ENCODE measurements around the gene FANCD2.
"Not testable (repeated sequence)": the region's sequence is repeated elsewhere in the genome, so short reads cannot be mapped to it uniquely, and the experiment has no call there.

FANCD2 gene

GRCh38 chr3:10055097-10055496, 28.9 kb downstream of the FANCD2 start (continued):
- TF ChIP-seq ZNF654 (tag by site-specific recombination; IDR thresholded peaks at IDR 0.05; ENCODE audit: low read depth): no peak

DNA sequence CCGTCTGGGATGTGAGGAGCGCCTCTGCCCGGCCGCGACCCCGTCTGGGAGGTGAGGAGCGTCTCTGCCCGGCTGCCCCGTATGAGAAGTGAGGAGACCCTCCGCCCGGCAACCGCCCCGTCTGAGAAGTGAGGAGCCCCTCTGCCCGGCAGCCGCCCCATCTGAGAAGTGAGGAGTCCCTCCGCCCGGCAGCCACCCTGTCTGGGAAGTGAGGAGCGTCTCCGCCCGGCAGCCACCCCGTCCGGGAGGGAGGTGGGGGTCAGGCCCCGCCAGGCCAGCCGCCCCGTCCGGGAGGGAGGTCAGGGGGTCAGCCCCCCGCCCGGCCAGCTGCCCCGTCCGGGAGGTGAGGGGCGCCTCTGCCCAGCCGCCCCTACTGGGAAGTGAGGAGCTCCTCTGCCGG, 43.8 kb downstream of the FANCD2 start:
- H3K4me3 ChIP-seq (ENCODE audit: low read depth, low read length); H3K4me1 ChIP-seq (ENCODE audit: control insufficient read depth, insufficient read depth, low read length); POLR2A ChIA-PET; H3K9me3 ChIP-seq (ENCODE audit: control insufficient read depth, insufficient read depth, low read depth, low read length); H3K27ac ChIP-seq (ENCODE audit: extremely low read depth, low read depth, low read length); CTCF ChIA-PET: not testable (repeated sequence)
- peaks cover 24 to 65% of the 10 kb centered on the region in 2 experiments for H3K36me3 ChIP-seq (ENCODE audit: control insufficient read depth in 2 of 2, insufficient read depth in 1 of 2, low read length in 2 of 2)

DNA sequence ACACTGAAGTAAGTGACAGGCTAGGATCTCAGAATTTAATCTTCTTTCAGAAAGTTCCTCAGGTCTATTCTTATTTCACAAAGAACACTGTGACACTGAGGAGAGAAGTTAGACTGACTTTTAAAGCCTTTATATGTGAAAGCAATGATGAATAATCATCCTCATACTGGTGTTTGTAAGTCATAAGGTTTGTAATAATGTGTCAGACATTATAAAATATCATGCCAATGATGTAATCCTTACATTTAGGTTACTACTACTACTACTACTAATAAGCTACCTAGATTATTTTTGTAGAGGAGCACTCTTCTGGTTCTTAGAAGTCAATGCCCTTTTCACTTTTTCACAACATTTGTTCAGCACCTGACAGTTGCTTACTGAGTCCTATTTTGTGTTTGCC, 48.4 kb downstream of the FANCD2 start:
- H3K27ac ChIP-seq (ENCODE audit: extremely low read depth, low read depth, low read length): no peak overlapping the region
- POLR2A ChIA-PET: no interaction called here
- TF ChIP-seq, protein P1, sequence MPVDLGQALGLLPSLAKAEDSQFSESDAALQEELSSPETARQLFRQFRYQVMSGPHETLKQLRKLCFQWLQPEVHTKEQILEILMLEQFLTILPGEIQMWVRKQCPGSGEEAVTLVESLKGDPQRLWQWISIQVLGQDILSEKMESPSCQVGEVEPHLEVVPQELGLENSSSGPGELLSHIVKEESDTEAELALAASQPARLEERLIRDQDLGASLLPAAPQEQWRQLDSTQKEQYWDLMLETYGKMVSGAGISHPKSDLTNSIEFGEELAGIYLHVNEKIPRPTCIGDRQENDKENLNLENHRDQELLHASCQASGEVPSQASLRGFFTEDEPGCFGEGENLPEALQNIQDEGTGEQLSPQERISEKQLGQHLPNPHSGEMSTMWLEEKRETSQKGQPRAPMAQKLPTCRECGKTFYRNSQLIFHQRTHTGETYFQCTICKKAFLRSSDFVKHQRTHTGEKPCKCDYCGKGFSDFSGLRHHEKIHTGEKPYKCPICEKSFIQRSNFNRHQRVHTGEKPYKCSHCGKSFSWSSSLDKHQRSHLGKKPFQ (tag by site-specific recombination; IDR thresholded peaks at IDR 0.05): no peak
- TF ChIP-seq, protein P2, sequence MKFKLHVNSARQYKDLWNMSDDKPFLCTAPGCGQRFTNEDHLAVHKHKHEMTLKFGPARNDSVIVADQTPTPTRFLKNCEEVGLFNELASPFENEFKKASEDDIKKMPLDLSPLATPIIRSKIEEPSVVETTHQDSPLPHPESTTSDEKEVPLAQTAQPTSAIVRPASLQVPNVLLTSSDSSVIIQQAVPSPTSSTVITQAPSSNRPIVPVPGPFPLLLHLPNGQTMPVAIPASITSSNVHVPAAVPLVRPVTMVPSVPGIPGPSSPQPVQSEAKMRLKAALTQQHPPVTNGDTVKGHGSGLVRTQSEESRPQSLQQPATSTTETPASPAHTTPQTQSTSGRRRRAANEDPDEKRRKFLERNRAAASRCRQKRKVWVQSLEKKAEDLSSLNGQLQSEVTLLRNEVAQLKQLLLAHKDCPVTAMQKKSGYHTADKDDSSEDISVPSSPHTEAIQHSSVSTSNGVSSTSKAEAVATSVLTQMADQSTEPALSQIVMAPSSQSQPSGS (tag by site-specific recombination; IDR thresholded peaks at IDR 0.05; ENCODE audit: low read depth): 0 out of 2 replicates have a peak, but pooled peaks have one; percentile 40
- no peaks in the 10 kb centered on the region for H3K9me3 ChIP-seq (ENCODE audit: control insufficient read depth, insufficient read depth, low read depth, low read length)
- H3K4me1 ChIP-seq (ENCODE audit: control insufficient read depth, insufficient read depth, low read length): no peaks in the 10 kb centered on the region
- H3K36me3 ChIP-seq (ENCODE audit: control insufficient read depth in 2 of 2, insufficient read depth in 1 of 2, low read length in 2 of 2): peaks cover 46 to 63% of the 10 kb centered on the region in 2 experiments
- CTCF ChIA-PET: no interaction called here
- no peak overlapping the region for H3K4me3 ChIP-seq (ENCODE audit: low read depth, low read length)

GRCh38 chr3:10081871-10082270, 55.6 kb downstream of the FANCD2 start:
- Histone ChIP-seq H3K9me3 (ENCODE audit: control insufficient read depth, insufficient read depth, low read depth, low read length) (no peaks in the 10 kb centered on the region), H3K27ac (ENCODE audit: extremely low read depth, low read depth, low read length) (no peak overlapping the region), H3K4me1 (ENCODE audit: control insufficient read depth, insufficient read depth, low read length) (no peaks in the 10 kb centered on the region), H3K36me3 (ENCODE audit: control insufficient read depth in 2 of 2, insufficient read depth in 1 of 2, low read length in 2 of 2) (peaks cover 87 to 90% of the 10 kb centered on the region in 2 experiments), H3K4me3 (ENCODE audit: low read depth, low read length) (no peak overlapping the region)
- TF ChIP-seq, protein P2 (tag by site-specific recombination; IDR thresholded peaks at IDR 0.05; ENCODE audit: low read depth): no peak
- TF ChIP-seq ZNF175 (tag by site-specific recombination; IDR thresholded peaks at IDR 0.05): no peak
- no peak for TF ChIP-seq ZNF747 (tag by site-specific recombination; IDR thresholded peaks at IDR 0.05)
- TF ChIP-seq ZNF133 (tag by site-specific recombination; IDR thresholded peaks at IDR 0.05): no peak
- no peak for TF ChIP-seq BCL6B (tag by site-specific recombination; IDR thresholded peaks at IDR 0.05)
- TF ChIP-seq OSR2 (tag by site-specific recombination; IDR thresholded peaks at IDR 0.05): no peak
- TF ChIP-seq ZNF571 (tag by site-specific recombination; IDR thresholded peaks at IDR 0.05): no peak
- no peak for TF ChIP-seq EGR2 (tag by site-specific recombination; IDR thresholded peaks at IDR 0.05; ENCODE audit: low read depth)
- TF ChIP-seq, protein P3, sequence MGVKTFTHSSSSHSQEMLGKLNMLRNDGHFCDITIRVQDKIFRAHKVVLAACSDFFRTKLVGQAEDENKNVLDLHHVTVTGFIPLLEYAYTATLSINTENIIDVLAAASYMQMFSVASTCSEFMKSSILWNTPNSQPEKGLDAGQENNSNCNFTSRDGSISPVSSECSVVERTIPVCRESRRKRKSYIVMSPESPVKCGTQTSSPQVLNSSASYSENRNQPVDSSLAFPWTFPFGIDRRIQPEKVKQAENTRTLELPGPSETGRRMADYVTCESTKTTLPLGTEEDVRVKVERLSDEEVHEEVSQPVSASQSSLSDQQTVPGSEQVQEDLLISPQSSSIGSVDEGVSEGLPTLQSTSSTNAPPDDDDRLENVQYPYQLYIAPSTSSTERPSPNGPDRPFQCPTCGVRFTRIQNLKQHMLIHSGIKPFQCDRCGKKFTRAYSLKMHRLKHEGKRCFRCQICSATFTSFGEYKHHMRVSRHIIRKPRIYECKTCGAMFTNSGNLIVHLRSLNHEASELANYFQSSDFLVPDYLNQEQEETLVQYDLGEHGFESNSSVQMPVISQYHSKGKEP (tag by site-specific recombination; IDR thresholded peaks at IDR 0.05): no peak
- ChIA-PET POLR2A (no interaction called here), CTCF (no interaction called here)
